Measurements from ENCODE around the gene BMPR1A. TPM values are rescaled to one million over a fixed set of nuclear protein-coding genes. Genes with fewer than 3 reads are reported as not detected.

Gene BMPR1A
- total RNA-seq, 6 donors from 2014 or later, result 12.9 to 37.4 (median 30.6) TPM

DNA sequence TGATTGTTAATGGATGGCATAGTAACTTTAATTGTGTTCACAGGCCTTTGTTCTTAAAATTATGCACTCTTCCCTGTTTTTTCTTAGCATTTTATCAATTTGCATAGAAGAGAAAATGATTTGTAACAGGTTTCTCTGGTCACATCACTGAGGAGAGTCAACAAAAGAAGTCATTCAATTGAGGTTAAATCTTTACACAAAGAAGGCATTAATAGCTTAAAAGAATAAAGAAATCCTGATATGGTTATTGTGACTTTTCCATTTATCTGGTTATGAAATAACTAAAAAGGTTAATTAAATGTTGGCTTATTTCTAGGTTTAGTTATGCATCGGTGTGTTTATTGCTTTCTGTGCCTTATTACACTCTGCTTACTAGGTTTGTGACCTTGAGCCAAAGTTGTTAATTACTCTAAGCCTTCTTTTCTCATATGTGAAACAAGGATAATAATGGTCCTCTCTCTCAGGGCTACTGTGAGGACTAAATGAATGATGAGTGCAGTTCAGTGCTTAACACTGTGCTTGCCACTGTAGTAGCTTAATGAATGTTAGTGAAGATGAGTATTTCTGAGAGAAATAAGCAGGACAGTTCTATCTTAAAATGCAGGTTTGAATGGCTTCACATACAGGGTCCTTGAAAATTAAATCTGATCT, 12.1 kb downstream of the BMPR1A start:
- Histone ChIP-seq H3K27ac (no peak overlapping the region), H3K36me3 (no peaks in the 10 kb centered on the region), H3K4me1 (peaks cover 0 to 7% (median 1%) of the 10 kb centered on the region in 4 donors), H3K27me3 (no peaks in the 10 kb centered on the region), H3K9me3 (no peaks in the 10 kb centered on the region), H3K4me3 (no peak overlapping the region)
- DNase-seq (no peak), ATAC-seq (ENCODE audit: low FRiP score in 2 of 2) (no peak)
- TF ChIP-seq POLR2A (IDR thresholded peaks at IDR 0.05) (no peak), EP300 (IDR thresholded peaks at IDR 0.05) (no peak), POLR2AphosphoS5 (IDR thresholded peaks at IDR 0.05) (no peak)
- TF ChIP-seq, protein P1, sequence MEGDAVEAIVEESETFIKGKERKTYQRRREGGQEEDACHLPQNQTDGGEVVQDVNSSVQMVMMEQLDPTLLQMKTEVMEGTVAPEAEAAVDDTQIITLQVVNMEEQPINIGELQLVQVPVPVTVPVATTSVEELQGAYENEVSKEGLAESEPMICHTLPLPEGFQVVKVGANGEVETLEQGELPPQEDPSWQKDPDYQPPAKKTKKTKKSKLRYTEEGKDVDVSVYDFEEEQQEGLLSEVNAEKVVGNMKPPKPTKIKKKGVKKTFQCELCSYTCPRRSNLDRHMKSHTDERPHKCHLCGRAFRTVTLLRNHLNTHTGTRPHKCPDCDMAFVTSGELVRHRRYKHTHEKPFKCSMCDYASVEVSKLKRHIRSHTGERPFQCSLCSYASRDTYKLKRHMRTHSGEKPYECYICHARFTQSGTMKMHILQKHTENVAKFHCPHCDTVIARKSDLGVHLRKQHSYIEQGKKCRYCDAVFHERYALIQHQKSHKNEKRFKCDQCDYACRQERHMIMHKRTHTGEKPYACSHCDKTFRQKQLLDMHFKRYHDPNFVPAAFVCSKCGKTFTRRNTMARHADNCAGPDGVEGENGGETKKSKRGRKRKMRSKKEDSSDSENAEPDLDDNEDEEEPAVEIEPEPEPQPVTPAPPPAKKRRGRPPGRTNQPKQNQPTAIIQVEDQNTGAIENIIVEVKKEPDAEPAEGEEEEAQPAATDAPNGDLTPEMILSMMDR (IDR thresholded peaks at IDR 0.05), result no peak
- WGBS, 2 donors, result 78 to 88% methylated on average over 1 of the region's 1 CpG

GRCh38 chr10:86769991-86770390, 13.6 kb downstream of the BMPR1A start:
- H3K27ac ChIP-seq, result no peak overlapping the region
- peaks cover 0 to 7% (median 1%) of the 10 kb centered on the region in 4 donors for H3K4me1 ChIP-seq
- H3K9me3 ChIP-seq, result no peaks in the 10 kb centered on the region
- DNase-seq (no peak), ATAC-seq (ENCODE audit: low FRiP score in 2 of 2) (no peak)
- H3K4me3 ChIP-seq, result no peak overlapping the region
- no peak for TF ChIP-seq POLR2AphosphoS5 (IDR thresholded peaks at IDR 0.05)
- TF ChIP-seq, protein P1 (IDR thresholded peaks at IDR 0.05), result no peak
- no peak for TF ChIP-seq POLR2A (IDR thresholded peaks at IDR 0.05)
- no peak for TF ChIP-seq EP300 (IDR thresholded peaks at IDR 0.05)
- H3K36me3 ChIP-seq, result no peaks in the 10 kb centered on the region
- 94 to 95% methylated on average over 9 to 10 of the region's 10 CpGs for WGBS, 2 donors
- H3K27me3 ChIP-seq, result no peaks in the 10 kb centered on the region

GRCh38 chr10:86770412-86770960, 14.1 kb downstream of the BMPR1A start:
- WGBS, 2 donors, result 47% methylated on average over 2 of the region's 2 CpGs
- no peak for DNase-seq
- Histone ChIP-seq H3K9me3 (no peaks in the 10 kb centered on the region), H3K27ac (no peak overlapping the region), H3K4me1 (peaks cover 0 to 10% (median 2%) of the 10 kb centered on the region in 4 donors), H3K27me3 (no peaks in the 10 kb centered on the region), H3K4me3 (no peak overlapping the region), H3K36me3 (no peaks in the 10 kb centered on the region)
- peak in 1 of 2 donors; percentile 71 for ATAC-seq (ENCODE audit: low FRiP score in 2 of 2)
- TF ChIP-seq POLR2AphosphoS5 (IDR thresholded peaks at IDR 0.05) (no peak), EP300 (IDR thresholded peaks at IDR 0.05) (no peak)

DNA sequence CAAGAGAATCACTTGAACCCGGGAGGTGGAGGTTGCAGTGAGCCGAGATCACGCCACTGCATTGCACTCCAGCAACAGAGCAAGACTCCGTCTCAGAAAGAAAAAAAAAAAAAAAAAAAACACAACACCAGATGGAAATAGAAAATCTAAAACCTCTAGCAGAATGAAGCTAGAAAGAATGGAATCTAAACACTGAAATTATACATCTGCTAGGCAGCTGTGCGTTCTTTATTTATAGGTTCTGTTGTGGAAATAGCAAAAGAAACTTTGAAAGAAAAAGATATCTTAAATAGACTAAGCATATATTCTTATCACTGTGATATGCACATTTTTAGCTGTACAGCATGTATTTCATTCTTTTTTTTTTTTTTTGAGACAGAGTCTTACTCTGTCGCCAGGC, 17.1 kb downstream of the BMPR1A start:
- WGBS, 2 donors, result 79 to 84% methylated on average over 6 of the region's 6 CpGs
- H3K27ac ChIP-seq, result no peak overlapping the region
- no peak for ATAC-seq (ENCODE audit: low FRiP score in 2 of 2)
- H3K36me3 ChIP-seq, result no peaks in the 10 kb centered on the region
- H3K9me3 ChIP-seq, result no peaks in the 10 kb centered on the region
- no peak overlapping the region for H3K4me3 ChIP-seq
- TF ChIP-seq, protein P1 (IDR thresholded peaks at IDR 0.05), result no peak
- TF ChIP-seq EP300 (IDR thresholded peaks at IDR 0.05), result no peak
- no peak for TF ChIP-seq POLR2AphosphoS5 (IDR thresholded peaks at IDR 0.05)
- TF ChIP-seq POLR2A (IDR thresholded peaks at IDR 0.05), result no peak
- no peaks in the 10 kb centered on the region for H3K27me3 ChIP-seq
- no peak for DNase-seq
- H3K4me1 ChIP-seq, result peaks cover 0 to 10% (median 4%) of the 10 kb centered on the region in 4 donors

- Histone ChIP-seq H3K27me3 (no peaks in the 10 kb centered on the region), H3K9me3 (no peaks in the 10 kb centered on the region), H3K4me1 (peaks cover 0 to 13% (median 4%) of the 10 kb centered on the region in 4 donors), H3K36me3 (no peaks in the 10 kb centered on the region), H3K27ac (no peak overlapping the region), H3K4me3 (no peak overlapping the region)
- ATAC-seq (ENCODE audit: low FRiP score in 2 of 2) (no peak), DNase-seq (no peak)
- TF ChIP-seq, protein P1 (IDR thresholded peaks at IDR 0.05), result no peak
- TF ChIP-seq POLR2A (IDR thresholded peaks at IDR 0.05) (no peak), POLR2AphosphoS5 (IDR thresholded peaks at IDR 0.05) (no peak), EP300 (IDR thresholded peaks at IDR 0.05) (no peak)
- WGBS, 2 donors, result 33 to 46% methylated on average over 6 of the region's 6 CpGs
Measured at GRCh38 chr10:86775056-86775869, 18.8 kb downstream of the BMPR1A start.
